ENCODE results near the gene METTL9. TPM values are rescaled to one million over a fixed set of nuclear protein-coding genes. Genes with fewer than 3 reads are reported as not detected.

METTL9 gene
- total RNA-seq, 1 experiment from 2014 or later = 41.4 TPM

DNA sequence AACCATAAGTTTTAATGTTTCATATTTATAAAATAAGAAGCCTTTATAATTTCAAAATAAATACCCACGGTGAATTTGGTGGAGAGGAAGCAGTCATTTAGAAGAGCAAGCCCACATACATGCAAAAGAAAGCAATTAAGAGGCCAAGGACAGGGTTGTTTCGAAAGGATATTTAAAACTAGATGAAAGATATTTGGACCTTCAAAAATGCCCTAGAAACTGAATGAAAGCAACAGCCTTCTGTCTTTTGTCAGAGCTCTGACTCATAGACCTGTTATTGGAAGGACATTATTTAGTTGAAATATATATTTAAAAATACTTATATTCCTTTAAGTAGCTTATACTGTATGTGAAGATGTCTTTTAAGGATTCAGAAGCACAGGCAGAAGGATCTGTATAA, 8.6 kb upstream of the METTL9 start (continued):
- TF ChIP-seq REST (IDR thresholded peaks at IDR 0.05; ENCODE audit: low read depth) (no peak), SRF (IDR thresholded peaks at IDR 0.05; ENCODE audit: low read depth) (no peak), MAX (IDR thresholded peaks at IDR 0.05) (no peak)

- DNase-seq (ENCODE audit: low read depth, low spot score) (no peak), ATAC-seq (no peak)
- Histone ChIP-seq H3K27me3 (ENCODE audit: insufficient read depth, low read length) (no peaks in the 10 kb centered on the region), H3K27ac (ENCODE audit: low read depth, low read length) (no peak overlapping the region), H3K4me1 (ENCODE audit: control insufficient read depth in 1 of 2, insufficient read depth in 2 of 2, low read length in 2 of 2) (no peaks in the 10 kb centered on the region), H3K9me2 (ENCODE audit: insufficient read depth) (no peaks in the 10 kb centered on the region), H3K9me3 (ENCODE audit: control insufficient read depth in 1 of 2, insufficient read depth in 1 of 2, low read depth in 1 of 2, low read length in 2 of 2) (no peaks in the 10 kb centered on the region), H4K20me1 (ENCODE audit: insufficient read depth) (no peaks in the 10 kb centered on the region), H3K9ac (ENCODE audit: low read length) (no peak overlapping the region), H3K4me2 (ENCODE audit: low read length) (no peak overlapping the region), H2AFZ (ENCODE audit: low read depth, low read length, poor library complexity, severe bottlenecking) (no peak overlapping the region), H3K36me3 (ENCODE audit: control insufficient read depth in 1 of 2, insufficient read depth in 2 of 2, low read length in 2 of 2) (no peaks in the 10 kb centered on the region), H3K4me3 (replicated peaks in 1 of 2; ENCODE audit: low read depth in 1 of 2, low read length in 2 of 2) (no peak overlapping the region), H3K79me2 (ENCODE audit: insufficient read depth, low read length) (no peaks in the 10 kb centered on the region)
- RAD21 ChIA-PET (ENCODE audit: low non-redundant PET in 1 of 2, low total read pairs in 2 of 2, uncharacterized antibody in 2 of 2, unreplicated experiment in 2 of 2) = no interaction called here
- TF ChIP-seq JUND (IDR thresholded peaks at IDR 0.05) (no peak), CBX3 (IDR thresholded peaks at IDR 0.05; ENCODE audit: low read depth) (no peak), ELF1 (IDR thresholded peaks at IDR 0.05; ENCODE audit: borderline replicate concordance, low read depth) (no peak), SP1 (IDR thresholded peaks at IDR 0.05; ENCODE audit: low read depth) (no peak), ATF3 (IDR thresholded peaks at IDR 0.05) (no peak), REST (IDR thresholded peaks at IDR 0.05; ENCODE audit: low read depth) (no peak), MAX (IDR thresholded peaks at IDR 0.05) (no peak), SIN3A (IDR thresholded peaks at IDR 0.05; ENCODE audit: low read depth) (no peak), ZFX (IDR thresholded peaks at IDR 0.05) (no peak), CEBPB (IDR thresholded peaks at IDR 0.05; ENCODE audit: low read depth) (no peak), EZH2phosphoT487 (IDR thresholded peaks at IDR 0.05; ENCODE audit: borderline replicate concordance) (no peak)
- CTCF ChIA-PET = no interaction called here
- POLR2A ChIA-PET = no interaction called here
- intact Hi-C loops (cut with micrococcal nuclease) = no loop called here
- BruUV-seq (replicated peaks) = no TSS peak
Measured at GRCh38 chr16:21592191-21592590, 7.2 kb upstream of the METTL9 start.
